Keratinocyte (primary cell): ENCODE data around the gene SPRR2E. TPM values are rescaled to one million over a fixed set of nuclear protein-coding genes. Genes with fewer than 3 reads are reported as not detected.
"Not testable (repeated sequence)": the region's sequence is repeated elsewhere in the genome, so short reads cannot be mapped to it uniquely, and the experiment has no call there.

Experiments used
- DNase-seq: peaks from one replicate; pipeline ENCODE4 v3.0.0-alpha.2; 2011; ENCODE audit warnings: low read depth, missing footprints, low spot score
- FAIRE-seq: peaks from 2 replicates; lab custom pipeline; 2011; peaks lifted over from hg19 to GRCh38; lab: Jason Lieb, UNC
- H2AFZ ChIP-seq: 2 replicates; pipeline ENCODE4 v1.6.0; 2012; ENCODE audit warnings: low read length, control low read depth, inconsistent platforms; ENCODE audit not compliant: control insufficient read depth
- H3K27ac ChIP-seq: 2 replicates; pipeline ENCODE4 v1.5.1; 2011; ENCODE audit warnings: low read length; ENCODE audit not compliant: control insufficient read depth, insufficient read depth
- H3K27me3 ChIP-seq: 3 replicates; pipeline ENCODE4 v1.6.0; 2011; ENCODE audit warnings: low read length; ENCODE audit not compliant: control insufficient read depth, insufficient read depth; ENCODE audit errors: extremely low read depth
- H3K36me3 ChIP-seq, 2 experiments: 2 replicates in 1 of 2; 3 replicates in 1 of 2; pipeline ENCODE4 v1.5.1; 2011; ENCODE audit warnings: low read length in 2 of 2, mild to moderate bottlenecking in 1 of 2; ENCODE audit not compliant: control insufficient read depth in 2 of 2, insufficient read depth in 2 of 2; ENCODE audit errors: extremely low read depth in 1 of 2
- H3K4me1 ChIP-seq: 3 replicates; pipeline ENCODE4 v1.5.1; 2011; ENCODE audit warnings: low read length; ENCODE audit not compliant: control insufficient read depth, insufficient read depth; ENCODE audit errors: extremely low read depth
- H3K4me2 ChIP-seq: 3 replicates; pipeline ENCODE4 v1.6.0; 2011; ENCODE audit warnings: low read depth, low read length; ENCODE audit not compliant: control insufficient read depth, insufficient read depth; ENCODE audit errors: extremely low read depth
- H3K4me3 ChIP-seq, 3 experiments: fragments of 200-600 bp in 1 of 3; sonication (generic) in 1 of 3; 2 replicates in 2 of 3; 3 replicates in 1 of 3; pipeline ENCODE4 v1.5.1; 2011 to 2016; ENCODE audit warnings: low read length in 3 of 3, mild to moderate bottlenecking in 3 of 3, control low read depth in 2 of 3, inconsistent platforms in 1 of 3, low read depth in 1 of 3, mixed read lengths in 1 of 3, mixed run types in 1 of 3, moderate library complexity in 1 of 3; ENCODE audit not compliant: control insufficient read depth in 2 of 3, insufficient read depth in 2 of 3; ENCODE audit errors: extremely low read depth in 1 of 3
- H3K79me2 ChIP-seq: 2 replicates; pipeline ENCODE4 v1.6.0; 2012; ENCODE audit warnings: low read length; ENCODE audit not compliant: control insufficient read depth, insufficient read depth
- H3K9ac ChIP-seq: 3 replicates; pipeline ENCODE4 v1.6.0; 2011; ENCODE audit warnings: low read length; ENCODE audit not compliant: control insufficient read depth, insufficient read depth; ENCODE audit errors: extremely low read depth
- H3K9me1 ChIP-seq: 3 replicates; pipeline ENCODE4 v1.6.0; 2011; ENCODE audit warnings: low read length; ENCODE audit not compliant: control insufficient read depth, insufficient read depth; ENCODE audit errors: extremely low read depth
- H3K9me3 ChIP-seq: 2 replicates; pipeline ENCODE4 v1.5.1; 2012; ENCODE audit warnings: low read depth, low read length; ENCODE audit not compliant: control insufficient read depth
- H4K20me1 ChIP-seq: 3 replicates; pipeline ENCODE4 v1.6.0; 2011; ENCODE audit warnings: low read length; ENCODE audit not compliant: control insufficient read depth, insufficient read depth; ENCODE audit errors: extremely low read depth
- EZH2 ChIP-seq: IDR thresholded peaks from one replicate; pipeline ENCODE4 v1.6.1; 2012; ENCODE audit warnings: inconsistent platforms, mild to moderate bottlenecking, low read length, moderate library complexity
- dilution Hi-C: fragments of 300-500 bp; cut with MboI; formaldehyde crosslinking; loops from one replicate; pipeline ENCODE4 v1.7.0; 2020; ENCODE audit warnings: low sequenced_read_pairs; ENCODE audit not compliant: extremely low pct_ligation_motif_present
- polyA plus RNA-seq, 5 experiments: library from polyadenylated mRNA; depleted of rRNA in 3 of 5; stranded (reverse) in 3 of 5; stranded (forward) in 1 of 5; unstranded in 1 of 5; fragments of >200 nt; gene quantifications; 1 replicate in 1 of 5; 2 replicates in 3 of 5; 3 replicates in 1 of 5; pipeline versions ENCODE4 v1.2.1 to v1.2.3, GENCODE V29; 2011 to 2012; ENCODE audit warnings: missing spikeins in 2 of 5, low read depth in 1 of 5, low replicate concordance in 1 of 5
- TF ChIP-seq, protein P1 (sequence below), 3 experiments: IDR thresholded peaks in 1 of 3; conservative IDR thresholded peaks in 1 of 3; optimal IDR thresholded peaks in 1 of 3; 2 replicates in 2 of 3; 3 replicates in 1 of 3; pipeline versions ENCODE3 to v1.5.1; 2011; ENCODE audit warnings: low read length in 3 of 3, mild to moderate bottlenecking in 3 of 3, moderate library complexity in 2 of 3, control low read depth in 1 of 3, inconsistent platforms in 1 of 3; ENCODE audit not compliant: insufficient read depth in 2 of 3; ENCODE audit errors: extremely low read depth in 1 of 3

Gene SPRR2E
- polyA plus RNA-seq, 1 donor (not counting 4 experiments of a cell fraction or from before 2014, with no cell fraction given) = 10.5 TPM

DNA sequence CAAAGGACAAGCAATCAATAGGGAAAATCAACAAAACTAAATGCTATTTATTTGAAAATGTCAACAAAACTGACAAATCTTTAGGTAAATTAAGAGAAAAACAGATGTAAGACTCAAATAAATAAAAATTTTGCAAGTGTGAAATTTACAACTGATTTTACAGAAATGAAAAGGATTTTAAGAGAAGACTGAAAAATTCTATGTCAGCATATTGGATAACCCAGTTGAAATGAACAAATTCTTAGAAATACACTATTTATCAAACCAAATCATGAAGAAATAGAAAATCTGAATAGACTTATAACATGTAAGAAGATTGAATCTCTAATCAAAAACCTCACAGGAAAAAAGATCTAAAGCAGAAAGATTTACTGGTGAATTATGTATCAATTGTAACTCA lies 26.6 kb upstream of the SPRR2E start:
- DNase-seq (no peak), FAIRE-seq (no peak)
- TF ChIP-seq EZH2 = no peak
- TF ChIP-seq, protein P1, sequence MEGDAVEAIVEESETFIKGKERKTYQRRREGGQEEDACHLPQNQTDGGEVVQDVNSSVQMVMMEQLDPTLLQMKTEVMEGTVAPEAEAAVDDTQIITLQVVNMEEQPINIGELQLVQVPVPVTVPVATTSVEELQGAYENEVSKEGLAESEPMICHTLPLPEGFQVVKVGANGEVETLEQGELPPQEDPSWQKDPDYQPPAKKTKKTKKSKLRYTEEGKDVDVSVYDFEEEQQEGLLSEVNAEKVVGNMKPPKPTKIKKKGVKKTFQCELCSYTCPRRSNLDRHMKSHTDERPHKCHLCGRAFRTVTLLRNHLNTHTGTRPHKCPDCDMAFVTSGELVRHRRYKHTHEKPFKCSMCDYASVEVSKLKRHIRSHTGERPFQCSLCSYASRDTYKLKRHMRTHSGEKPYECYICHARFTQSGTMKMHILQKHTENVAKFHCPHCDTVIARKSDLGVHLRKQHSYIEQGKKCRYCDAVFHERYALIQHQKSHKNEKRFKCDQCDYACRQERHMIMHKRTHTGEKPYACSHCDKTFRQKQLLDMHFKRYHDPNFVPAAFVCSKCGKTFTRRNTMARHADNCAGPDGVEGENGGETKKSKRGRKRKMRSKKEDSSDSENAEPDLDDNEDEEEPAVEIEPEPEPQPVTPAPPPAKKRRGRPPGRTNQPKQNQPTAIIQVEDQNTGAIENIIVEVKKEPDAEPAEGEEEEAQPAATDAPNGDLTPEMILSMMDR (optimal IDR thresholded peaks at IDR 0.05 in 1 of 3, IDR thresholded peaks at IDR 0.05 in 1 of 3, conservative IDR thresholded peaks at IDR 0.05 in 1 of 3; ENCODE audit: extremely low read depth in 1 of 3, insufficient read depth in 2 of 3, low read length in 3 of 3) = no peak
- Histone ChIP-seq H3K27me3 (no peaks in the 10 kb centered on the region), H3K79me2 (no peaks in the 10 kb centered on the region), H3K4me1 (peaks cover 16% of the 10 kb centered on the region), H2AFZ (no peak overlapping the region), H3K27ac (no peak overlapping the region), H3K4me3 (no peak overlapping the region), H4K20me1 (no peaks in the 10 kb centered on the region), H3K9me1 (no peaks in the 10 kb centered on the region), H3K4me2 (no peak overlapping the region), H3K9me3 (no peaks in the 10 kb centered on the region), H3K9ac (no peak overlapping the region), H3K36me3 (no peaks in the 10 kb centered on the region)
- dilution Hi-C loops = no loop called here

DNA sequence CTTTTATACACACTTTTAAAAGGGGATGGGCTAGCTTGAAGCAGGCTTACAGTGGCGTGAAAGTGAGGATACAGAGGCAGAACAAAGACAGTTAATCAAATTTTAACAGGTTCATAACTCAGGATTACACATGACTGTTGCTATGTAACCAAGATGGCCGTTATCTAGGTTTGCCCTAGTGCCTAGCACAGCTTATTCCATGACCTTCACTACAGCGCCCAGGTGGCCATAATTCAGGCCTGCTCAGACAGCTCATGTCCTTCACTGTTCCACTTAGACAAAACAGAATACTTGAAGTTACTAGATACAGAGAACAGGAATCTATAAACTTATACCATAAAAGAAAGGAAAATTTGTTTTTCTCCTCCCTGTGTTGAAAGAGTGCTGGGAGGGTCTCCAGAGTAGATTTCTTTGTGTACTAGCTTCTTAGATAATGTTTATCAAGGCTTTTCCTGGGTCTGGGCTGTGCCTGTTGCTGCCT lies 25.2 kb upstream of the SPRR2E start:
- dilution Hi-C loops = no loop called here
- FAIRE-seq = peak; percentile 80

DNA sequence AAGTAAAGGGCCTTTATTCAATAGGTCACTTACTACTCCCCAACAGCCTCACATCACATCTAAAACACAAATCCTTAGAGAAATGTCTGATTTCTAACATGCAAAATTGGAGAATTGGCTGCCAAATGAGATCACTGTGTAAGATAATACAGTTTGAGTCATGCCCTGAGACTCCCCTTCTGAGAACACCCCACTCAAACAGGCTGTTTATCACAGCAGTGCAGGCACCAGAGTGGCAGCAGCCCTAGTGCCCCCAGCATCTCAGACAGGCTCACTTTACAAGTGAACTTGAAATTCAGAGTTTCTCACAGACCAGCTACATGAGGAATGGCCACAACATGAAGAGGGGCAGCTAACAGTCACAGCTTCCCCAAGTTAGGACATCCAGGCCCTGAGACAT lies 20.9 kb upstream of the SPRR2E start:
- H3K9me1 ChIP-seq, H3K9ac ChIP-seq, H3K27me3 ChIP-seq, H3K4me1 ChIP-seq, H3K4me2 ChIP-seq, H4K20me1 ChIP-seq, DNase-seq, FAIRE-seq, H3K9me3 ChIP-seq, H3K79me2 ChIP-seq, dilution Hi-C loops, H3K36me3 ChIP-seq, H2AFZ ChIP-seq, H3K27ac ChIP-seq, H3K4me3 ChIP-seq: not testable (repeated sequence)

More for the DNA sequence above, 25.2 kb upstream of the SPRR2E start:
- H3K9me3 ChIP-seq = no peaks in the 10 kb centered on the region
- H3K79me2 ChIP-seq = no peaks in the 10 kb centered on the region
- no peaks in the 10 kb centered on the region for H3K9me1 ChIP-seq
- H3K4me1 ChIP-seq = peaks cover 21% of the 10 kb centered on the region
- no peaks in the 10 kb centered on the region for H4K20me1 ChIP-seq
- no peak overlapping the region for H3K4me2 ChIP-seq
- H3K27me3 ChIP-seq = no peaks in the 10 kb centered on the region
- H3K9ac ChIP-seq = no peak overlapping the region
- TF ChIP-seq EZH2 = no peak
- TF ChIP-seq, protein P1 (optimal IDR thresholded peaks at IDR 0.05 in 1 of 3, IDR thresholded peaks at IDR 0.05 in 1 of 3, conservative IDR thresholded peaks at IDR 0.05 in 1 of 3; ENCODE audit: extremely low read depth in 1 of 3, insufficient read depth in 2 of 3, low read length in 3 of 3) = no peak
- no peak for DNase-seq
- H3K4me3 ChIP-seq = no peak overlapping the region
- H3K27ac ChIP-seq = no peak overlapping the region
- no peaks in the 10 kb centered on the region for H3K36me3 ChIP-seq
- H2AFZ ChIP-seq = no peak overlapping the region
